HepG2 (cell line): ENCODE results near the gene IL1RAPL2. TPM values are rescaled to one million over a fixed set of nuclear protein-coding genes. Genes with fewer than 3 reads are reported as not detected.

Experiments used
- ATAC-seq: fragments of 200-7000 bp; cut with Tn5 transposase; 3 replicates; pipeline ENCODE4 v1.9.1; 2020; ENCODE audit warnings: mild to moderate bottlenecking, moderate library complexity
- BruUV-seq: library from RNA; stranded (reverse); fragments of 400-500 nt; replicated peaks from 2 replicates; lab custom pipeline; 2021; lab: Mats Ljungman, UMichigan
- CTCF ChIA-PET: fragments of 300-600 bp; formaldehyde crosslinking; extraction: SDS; loops from one replicate; lab custom pipeline; 2021; ENCODE audit warnings: low total read pairs, inconsistent platforms, low intra/inter-chr PET ratio; lab: Yijun Ruan, JAX
- POLR2A ChIA-PET: fragments of 350-600 bp; sonication (Branson Sonifier 250); formaldehyde crosslinking; loops from one replicate; lab custom pipeline; 2020; ENCODE audit warnings: antibody characterized with exemption, inconsistent platforms; lab: Yijun Ruan, JAX
- DNase-seq: peaks from one replicate; pipeline ENCODE4 v3.0.0-alpha.2; 2015; ENCODE audit warnings: low spot score
- FAIRE-seq: peaks from 3 replicates; lab custom pipeline; 2011; peaks lifted over from hg19 to GRCh38; lab: Jason Lieb, UNC
- H2AFZ ChIP-seq: one replicate; pipeline ENCODE4 v1.6.1; 2011; ENCODE audit warnings: low read length, inconsistent platforms
- H3K27ac ChIP-seq: fragments of 300-600 bp; 3 replicates; pipeline ENCODE4 v1.8.0; 2011; ENCODE audit warnings: mixed run types, mild to moderate bottlenecking, mixed read lengths, low read length, inconsistent platforms; ENCODE audit not compliant: insufficient read depth; ENCODE audit errors: extremely low read length
- H3K27me3 ChIP-seq, 2 experiments: fragments of 200-600 bp in 1 of 2; 2 replicates in 1 of 2; 3 replicates in 1 of 2; pipeline versions ENCODE4 v1.6.0 to v1.8.0; 2011; ENCODE audit warnings: low read length in 2 of 2, mild to moderate bottlenecking in 2 of 2, moderate library complexity in 2 of 2, inconsistent platforms in 1 of 2; ENCODE audit not compliant: insufficient read depth in 2 of 2, control insufficient read depth in 1 of 2
- H3K36me3 ChIP-seq, 2 experiments: fragments of 200-600 bp in 1 of 2; replicated peaks in 1 of 2; 2 replicates in 1 of 2; 3 replicates in 1 of 2; pipeline versions ENCODE4 v1.5.1 to v1.8.0; 2011; ENCODE audit warnings: low read length in 2 of 2, inconsistent platforms in 1 of 2; ENCODE audit not compliant: insufficient read depth in 2 of 2, control insufficient read depth in 1 of 2
- H3K4me1 ChIP-seq: 2 replicates; pipeline ENCODE4 v1.5.1; 2012; ENCODE audit warnings: low read length, inconsistent platforms; ENCODE audit not compliant: insufficient read depth
- H3K4me2 ChIP-seq: 2 replicates; pipeline ENCODE4 v1.6.0; 2011; ENCODE audit warnings: low read depth, low read length, inconsistent platforms
- H3K4me3 ChIP-seq, 3 experiments: fragments of 200-600 bp in 1 of 3; sonication (generic), shearing (Covaris generic) in 1 of 3; replicated peaks in 1 of 3; 2 replicates each; pipeline ENCODE4 v1.5.1; 2011 to 2016; ENCODE audit warnings: low read length in 3 of 3, inconsistent platforms in 2 of 3, low read depth in 2 of 3, mild to moderate bottlenecking in 2 of 3, control low read depth in 1 of 3, mixed read lengths in 1 of 3; ENCODE audit not compliant: insufficient read depth in 1 of 3
- H3K79me2 ChIP-seq: one replicate; pipeline ENCODE4 v1.6.1; 2011; ENCODE audit warnings: low read length, inconsistent platforms; ENCODE audit not compliant: insufficient read depth
- H3K9ac ChIP-seq: 2 replicates; pipeline ENCODE4 v1.6.0; 2011; ENCODE audit warnings: mild to moderate bottlenecking, low read depth, low read length, inconsistent platforms; ENCODE audit not compliant: insufficient read depth
- H3K9me3 ChIP-seq: 2 replicates; pipeline ENCODE4 v1.5.1; 2012; ENCODE audit warnings: mild to moderate bottlenecking, low read length
- H4K20me1 ChIP-seq: 2 replicates; pipeline ENCODE4 v1.6.0; 2011; ENCODE audit warnings: inconsistent platforms, mild to moderate bottlenecking, low read length, moderate library complexity; ENCODE audit not compliant: insufficient read depth
- AFF4 ChIP-seq: sonication (generic); formaldehyde crosslinking; IDR thresholded peaks from 2 replicates; pipeline ENCODE4 v1.4.0; 2020; ENCODE audit warnings: missing genetic modification reagents
- CC2D1A ChIP-seq: sonication (generic); formaldehyde crosslinking; IDR thresholded peaks from 2 replicates; pipeline ENCODE4 v1.8.1; 2023; ENCODE audit warnings: mild to moderate bottlenecking, missing genetic modification reagents
- GMEB1 ChIP-seq: sonication (generic); formaldehyde crosslinking; IDR thresholded peaks from 2 replicates; pipeline ENCODE4 v1.5.1; 2020; ENCODE audit warnings: missing genetic modification reagents, mild to moderate bottlenecking, borderline replicate concordance
- HBP1 ChIP-seq: IDR thresholded peaks from 2 replicates; pipeline ENCODE4 v1.6.1; 2016; ENCODE audit warnings: low read depth, control low read depth
- PAF1 ChIP-seq: IDR thresholded peaks from 2 replicates; pipeline ENCODE4 v1.6.1; 2016; ENCODE audit warnings: missing genetic modification reagents, missing compliant biosample characterization
- RARG ChIP-seq: sonication (generic); formaldehyde crosslinking; IDR thresholded peaks from 2 replicates; pipeline ENCODE4 v1.4.0; 2020; ENCODE audit warnings: low read depth, mild to moderate bottlenecking, missing genetic modification reagents
- TBP ChIP-seq: sonication (generic); formaldehyde crosslinking; IDR thresholded peaks from 2 replicates; pipeline ENCODE4 v1.5.0; 2020; ENCODE audit warnings: missing genetic modification reagents
- ZBTB43 ChIP-seq: sonication (generic); formaldehyde crosslinking; conservative IDR thresholded peaks from 2 replicates; pipeline ENCODE4 v1.4.0; 2020; ENCODE audit warnings: missing genetic modification reagents
- ZFP62 ChIP-seq: sonication (generic); formaldehyde crosslinking; IDR thresholded peaks from 2 replicates; pipeline ENCODE4 v1.4.0; 2020; ENCODE audit warnings: missing genetic modification reagents
- ZNF563 ChIP-seq: sonication (generic); formaldehyde crosslinking; IDR thresholded peaks from 2 replicates; pipeline ENCODE4 v1.8.0; 2022; ENCODE audit warnings: mild to moderate bottlenecking, moderate library complexity, missing genetic modification reagents
- WGBS: methylation state at CpG from one replicate; pipeline ENCODE4 v1.1.6; 2017; ENCODE audit warnings: low lambda C conversion rate; 5-methylcytosine and 5-hydroxymethylcytosine counted together
- in situ Hi-C: cut with HindIII; loops from 2 replicates; pipeline ENCODE4 v1.10.0; 2017; ENCODE audit warnings: low pct_unique_long_range_greater_than_20kb; ENCODE audit not compliant: extremely low pct_ligation_motif_present
- intact Hi-C: fragments of 100-400 bp; cut with micrococcal nuclease; formaldehyde crosslinking; loops from one replicate; pipeline ENCODE4 v1.10.0; 2022; ENCODE audit not compliant: unreplicated experiment
- polyA plus RNA-seq, 8 experiments: library from polyadenylated mRNA; depleted of rRNA in 3 of 8; stranded (reverse) in 7 of 8; unstranded in 1 of 8; fragments of >200 nt; fragmentation: Illumina TruSeq in 4 of 8; extraction: Trizol in 4 of 8; gene quantifications; 2 replicates each; pipeline versions ENCODE4 v1.2.1 to v1.2.3, GENCODE V29; 2011 to 2016; ENCODE audit warnings: low read depth in 4 of 8, missing spikeins in 1 of 8, mixed read lengths in 1 of 8; ENCODE audit not compliant: insufficient read depth in 1 of 8
- total RNA-seq, 5 experiments: library from RNA; depleted of rRNA; stranded (reverse); fragments of >200 nt; fragmentation: Illumina TruSeq; extraction: Trizol; gene quantifications; 2 replicates each; pipeline ENCODE4 v1.2.3, GENCODE V29; 2016; ENCODE audit warnings: low read depth in 1 of 5

The IL1RAPL2 gene
- total and polyA plus RNA-seq, 2 of the 13 experiments (the other 11 are each of a cell fraction or from before 2014, with no cell fraction given) = not detected

GRCh38 chrX:105564501-105564900 is 998.5 kb downstream of the IL1RAPL2 start (continued):
- no peak for TF ChIP-seq AFF4 (CRISPR knock-in tag)
- TF ChIP-seq RARG (CRISPR knock-in tag) = no peak

GRCh38 chrX:105565856-105566255 is 999.9 kb downstream of the IL1RAPL2 start:
- no TSS peak for BruUV-seq
- H4K20me1 ChIP-seq = no peaks in the 10 kb centered on the region
- H3K9me3 ChIP-seq = no peaks in the 10 kb centered on the region
- no peak for FAIRE-seq
- DNase-seq = no peak
- 5% methylated on average over 2 of the region's 2 CpGs for whole genome bisulfite sequencing
- H3K27ac ChIP-seq = no peak overlapping the region
- no peaks in the 10 kb centered on the region for H3K79me2 ChIP-seq
- ChIA-PET POLR2A (no interaction called here), CTCF (no interaction called here)
- in situ Hi-C loops = no loop called here
- H3K4me3 ChIP-seq = no peak overlapping the region
- no peaks in the 10 kb centered on the region for H3K4me1 ChIP-seq
- no peaks in the 10 kb centered on the region for H3K27me3 ChIP-seq
- no peak for ATAC-seq
- TF ChIP-seq CC2D1A (CRISPR knock-in tag) = no peak
- TF ChIP-seq GMEB1 (CRISPR knock-in tag) = no peak
- TF ChIP-seq ZFP62 (CRISPR knock-in tag) = no peak
- TF ChIP-seq ZBTB43 (CRISPR knock-in tag) = no peak
- TF ChIP-seq ZNF563 = no peak
- no peak for TF ChIP-seq TBP (CRISPR knock-in tag)
- TF ChIP-seq HBP1 (CRISPR knock-in tag) = no peak
- no peak for TF ChIP-seq PAF1 (CRISPR knock-in tag)
- no peak overlapping the region for H3K4me2 ChIP-seq
- intact Hi-C loops = no loop called here
- no peaks in the 10 kb centered on the region for H3K36me3 ChIP-seq
- H2AFZ ChIP-seq = no peak overlapping the region
- no peak overlapping the region for H3K9ac ChIP-seq
